HUES48 (cell line): Measurements from ENCODE around the gene YBX1.

Experiments used
- H3K27ac ChIP-seq: one replicate; pipeline ENCODE4 v1.7.0; 2013; ENCODE audit warnings: low read depth, low read length, inconsistent platforms
- H3K27me3 ChIP-seq: 2 replicates; pipeline ENCODE4 v1.6.1; 2013; ENCODE audit warnings: mild to moderate bottlenecking, low read length; ENCODE audit not compliant: control insufficient read depth, insufficient read depth
- H3K36me3 ChIP-seq: 2 replicates; pipeline ENCODE4 v1.6.1; 2013; ENCODE audit warnings: low read length; ENCODE audit not compliant: control insufficient read depth, insufficient read depth
- H3K4me1 ChIP-seq: 2 replicates; pipeline ENCODE4 v1.6.1; 2013; ENCODE audit warnings: mild to moderate bottlenecking, low read length; ENCODE audit not compliant: control insufficient read depth, insufficient read depth
- H3K4me3 ChIP-seq: 2 replicates; pipeline ENCODE4 v1.5.1; 2013; ENCODE audit warnings: mild to moderate bottlenecking, low read depth, low read length
- H3K9ac ChIP-seq: 2 replicates; pipeline ENCODE4 v1.6.1; 2013; ENCODE audit warnings: mild to moderate bottlenecking, low read depth, low read length, moderate library complexity
- H3K9me3 ChIP-seq: 2 replicates; pipeline ENCODE4 v1.6.1; 2013; ENCODE audit warnings: low read length; ENCODE audit not compliant: control insufficient read depth, insufficient read depth

The YBX1 gene

GRCh38 chr1:42735477-42736105 lies 53.4 kb downstream of the YBX1 start:
- Histone ChIP-seq H3K36me3 (no peaks in the 10 kb centered on the region), H3K4me1 (peaks cover 18% of the 10 kb centered on the region), H3K4me3 (no peak overlapping the region), H3K27ac (no peak overlapping the region), H3K9me3 (no peaks in the 10 kb centered on the region), H3K27me3 (no peaks in the 10 kb centered on the region), H3K9ac (no peak overlapping the region)

GRCh38 chr1:42736152-42736551 lies 53.9 kb downstream of the YBX1 start:
- no peak overlapping the region for H3K27ac ChIP-seq
- H3K9ac ChIP-seq = no peak overlapping the region
- H3K4me1 ChIP-seq = peaks cover 18% of the 10 kb centered on the region
- H3K36me3 ChIP-seq = no peaks in the 10 kb centered on the region
- H3K9me3 ChIP-seq = no peaks in the 10 kb centered on the region
- H3K27me3 ChIP-seq = no peaks in the 10 kb centered on the region
- H3K4me3 ChIP-seq = no peak overlapping the region

GRCh38 chr1:42736571-42737200 lies 54.5 kb downstream of the YBX1 start:
- Histone ChIP-seq H3K9ac (no peak overlapping the region), H3K9me3 (no peaks in the 10 kb centered on the region), H3K4me3 (no peak overlapping the region), H3K27me3 (no peaks in the 10 kb centered on the region), H3K27ac (no peak overlapping the region), H3K4me1 (peaks cover 22% of the 10 kb centered on the region), H3K36me3 (no peaks in the 10 kb centered on the region)

- Histone ChIP-seq H3K9ac (no peak overlapping the region), H3K27me3 (no peaks in the 10 kb centered on the region), H3K9me3 (no peaks in the 10 kb centered on the region), H3K36me3 (no peaks in the 10 kb centered on the region), H3K4me3 (no peak overlapping the region), H3K27ac (no peak overlapping the region), H3K4me1 (peaks cover 25% of the 10 kb centered on the region)
Measured at GRCh38 chr1:42737257-42737656, 55.0 kb downstream of the YBX1 start.

- H3K27me3 ChIP-seq = no peaks in the 10 kb centered on the region
- H3K9ac ChIP-seq = no peak overlapping the region
- H3K36me3 ChIP-seq = no peaks in the 10 kb centered on the region
- H3K9me3 ChIP-seq = no peaks in the 10 kb centered on the region
- H3K27ac ChIP-seq = no peak overlapping the region
- no peak overlapping the region for H3K4me3 ChIP-seq
- peaks cover 25% of the 10 kb centered on the region for H3K4me1 ChIP-seq
Measured at GRCh38 chr1:42737986-42738677, 55.9 kb downstream of the YBX1 start.

GRCh38 chr1:42738678-42739226 lies 56.5 kb downstream of the YBX1 start:
- H3K27me3 ChIP-seq = no peaks in the 10 kb centered on the region
- peaks cover 25% of the 10 kb centered on the region for H3K4me1 ChIP-seq
- H3K27ac ChIP-seq = no peak overlapping the region
- H3K4me3 ChIP-seq = no peak overlapping the region
- no peak overlapping the region for H3K9ac ChIP-seq
- H3K36me3 ChIP-seq = no peaks in the 10 kb centered on the region
- no peaks in the 10 kb centered on the region for H3K9me3 ChIP-seq

- H3K9ac ChIP-seq = no peak within 1 kb of the TSS
- peak within 1 kb of the TSS; percentile 47 for H3K4me3 ChIP-seq
Measured at GRCh38 chr1:42739753-42740700, 57.8 kb downstream of the YBX1 start, which contains the start of gene CLDN19. Gene CLDN19, minus strand, starts transcription at chr1:42740236. Its CDS starts 173 bp downstream, at chr1:42740063.

GRCh38 chr1:42740851-42741580 lies 58.8 kb downstream of the YBX1 start:
- Histone ChIP-seq H3K4me1 (peaks cover 25% of the 10 kb centered on the region), H3K27me3 (no peaks in the 10 kb centered on the region), H3K9me3 (no peaks in the 10 kb centered on the region), H3K36me3 (peaks cover 3% of the 10 kb centered on the region), H3K27ac (peak overlapping the region; percentile 59), H3K9ac (no peak overlapping the region), H3K4me3 (0 out of 2 replicates have a peak overlapping the region, but pooled peaks have one; percentile 12)

More at GRCh38 chr1:42739753-42740700, 57.8 kb downstream of the YBX1 start, which contains the start of gene CLDN19:
- Histone ChIP-seq H3K4me1 (peaks cover 25% of the 10 kb centered on the region), H3K27me3 (no peaks in the 10 kb centered on the region), H3K27ac (peak within 1 kb of the TSS; percentile 59), H3K9me3 (no peaks in the 10 kb centered on the region), H3K36me3 (no peaks in the 10 kb centered on the region)

GRCh38 chr1:42741706-42742105 lies 59.5 kb downstream of the YBX1 start:
- Histone ChIP-seq H3K9me3 (no peaks in the 10 kb centered on the region), H3K9ac (no peak overlapping the region), H3K4me1 (peaks cover 25% of the 10 kb centered on the region), H3K4me3 (no peak overlapping the region), H3K27ac (no peak overlapping the region), H3K27me3 (no peaks in the 10 kb centered on the region), H3K36me3 (peaks cover 10% of the 10 kb centered on the region)

- peaks cover 25% of the 10 kb centered on the region for H3K4me1 ChIP-seq
- no peak overlapping the region for H3K4me3 ChIP-seq
- H3K27me3 ChIP-seq = no peaks in the 10 kb centered on the region
- H3K27ac ChIP-seq = no peak overlapping the region
- no peak overlapping the region for H3K9ac ChIP-seq
- no peaks in the 10 kb centered on the region for H3K9me3 ChIP-seq
- H3K36me3 ChIP-seq = peaks cover 14% of the 10 kb centered on the region
Measured at GRCh38 chr1:42742141-42742540, 59.9 kb downstream of the YBX1 start.
